OCI-LY3 (cell line): ENCODE measurements around the gene KIAA1671.

ENCODE experiments used
- H2AFZ ChIP-seq: fragments of 200-600, 300-600 bp; shearing (Covaris generic); 2 replicates; pipeline ENCODE4 v1.6.0; 2014; ENCODE audit warnings: antibody characterized with exemption, low read depth, low read length
- H3K27ac ChIP-seq: fragments of 200-600, 300-600 bp; sonication (generic); 2 replicates; pipeline ENCODE4 v1.5.1; 2014; ENCODE audit warnings: mild to moderate bottlenecking, low read length, moderate library complexity, mixed read lengths
- H3K27me3 ChIP-seq: fragments of 200-600, 300-600 bp; sonication (generic); 2 replicates; pipeline ENCODE4 v1.6.1; 2014; ENCODE audit warnings: low read depth, low read length, mixed read lengths
- H3K36me3 ChIP-seq: fragments of 200-600, 300-600 bp; sonication (generic); replicated peaks from 2 replicates; pipeline ENCODE3; 2014; ENCODE audit warnings: low read depth, low read length, mixed read lengths
- H3K4me1 ChIP-seq: fragments of 300-600, 200-600 bp; sonication (generic); 2 replicates; pipeline ENCODE4 v1.6.1; 2014; ENCODE audit warnings: low read length, mixed read lengths
- H3K4me2 ChIP-seq: fragments of 200-600, 300-600 bp; sonication (generic); 2 replicates; pipeline ENCODE4 v1.6.1; 2014; ENCODE audit warnings: low read length, mixed read lengths
- H3K4me3 ChIP-seq: fragments of 300-600, 200-600 bp; sonication (generic); 2 replicates; pipeline ENCODE4 v1.5.1; 2014; ENCODE audit warnings: antibody characterized with exemption, mild to moderate bottlenecking, low read length, moderate library complexity
- H3K79me2 ChIP-seq: fragments of 300-600, 200-600 bp; shearing (Covaris generic); 2 replicates; pipeline ENCODE4 v1.6.1; 2014; ENCODE audit warnings: mild to moderate bottlenecking, low read length, mixed read lengths
- H3K9ac ChIP-seq: fragments of 300-600, 200-600 bp; shearing (Covaris generic); 2 replicates; pipeline ENCODE4 v1.6.0; 2014; ENCODE audit warnings: mild to moderate bottlenecking, low read length, moderate library complexity
- H3K9me3 ChIP-seq: fragments of 200-600, 300-600 bp; shearing (Covaris generic); 2 replicates; pipeline ENCODE4 v1.6.1; 2014; ENCODE audit warnings: low read length, mixed read lengths; ENCODE audit not compliant: insufficient read depth
- H4K20me1 ChIP-seq: fragments of 200-600, 300-600 bp; sonication (generic); 2 replicates; pipeline ENCODE4 v1.6.1; 2016; ENCODE audit warnings: low read length, mixed read lengths; ENCODE audit not compliant: insufficient read depth
- CTCF ChIP-seq: fragments of 200-600, 300-600 bp; sonication (generic); IDR thresholded peaks from 2 replicates; pipeline ENCODE4 v1.5.1; 2014; ENCODE audit warnings: antibody characterized with exemption, low read length, low read depth
- EZH2phosphoT487 ChIP-seq: fragments of 200-600 bp; shearing (Covaris generic); IDR thresholded peaks from 2 replicates; pipeline ENCODE4 v1.6.1; 2018; ENCODE audit warnings: antibody characterized with exemption, mixed run types, low read depth

KIAA1671 gene

GRCh38 chr22:25156736-25157135 is 204.2 kb downstream of the KIAA1671 start:
- Histone ChIP-seq H3K9ac (no peak overlapping the region), H3K36me3 (no peaks in the 10 kb centered on the region), H3K79me2 (no peaks in the 10 kb centered on the region), H3K4me3 (no peak overlapping the region), H3K4me1 (no peaks in the 10 kb centered on the region), H2AFZ (no peak overlapping the region), H4K20me1 (no peaks in the 10 kb centered on the region), H3K27ac (no peak overlapping the region), H3K4me2 (no peak overlapping the region), H3K9me3 (no peaks in the 10 kb centered on the region), H3K27me3 (no peaks in the 10 kb centered on the region)
- TF ChIP-seq CTCF (no peak), EZH2phosphoT487 (no peak)

DNA sequence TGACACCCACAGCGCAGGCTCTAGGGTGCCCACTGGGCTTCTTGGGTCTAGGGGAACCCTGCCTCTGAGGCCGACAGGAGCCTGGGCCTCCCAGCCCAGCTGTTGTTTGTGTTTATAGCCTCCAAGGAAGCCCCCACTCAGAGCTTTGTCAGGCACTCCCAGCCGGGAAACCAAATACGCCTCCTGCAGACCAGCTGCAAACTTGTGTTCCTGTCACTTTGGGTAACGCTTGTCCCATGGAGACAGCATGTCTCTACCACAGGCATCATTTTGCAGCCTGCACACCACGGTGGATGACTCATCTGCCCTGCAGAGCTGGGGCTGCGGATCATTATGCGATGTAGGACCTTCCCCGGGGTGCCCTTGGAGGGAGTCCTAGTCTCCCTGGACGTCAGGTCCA is 206.5 kb downstream of the KIAA1671 start:
- Histone ChIP-seq H3K27me3 (no peaks in the 10 kb centered on the region), H3K4me2 (no peak overlapping the region), H3K9me3 (no peaks in the 10 kb centered on the region), H3K27ac (no peak overlapping the region), H3K9ac (no peak overlapping the region), H3K36me3 (no peaks in the 10 kb centered on the region), H4K20me1 (no peaks in the 10 kb centered on the region), H3K4me3 (no peak overlapping the region), H3K4me1 (no peaks in the 10 kb centered on the region), H2AFZ (no peak overlapping the region), H3K79me2 (no peaks in the 10 kb centered on the region)
- TF ChIP-seq CTCF (no peak), EZH2phosphoT487 (no peak)

DNA sequence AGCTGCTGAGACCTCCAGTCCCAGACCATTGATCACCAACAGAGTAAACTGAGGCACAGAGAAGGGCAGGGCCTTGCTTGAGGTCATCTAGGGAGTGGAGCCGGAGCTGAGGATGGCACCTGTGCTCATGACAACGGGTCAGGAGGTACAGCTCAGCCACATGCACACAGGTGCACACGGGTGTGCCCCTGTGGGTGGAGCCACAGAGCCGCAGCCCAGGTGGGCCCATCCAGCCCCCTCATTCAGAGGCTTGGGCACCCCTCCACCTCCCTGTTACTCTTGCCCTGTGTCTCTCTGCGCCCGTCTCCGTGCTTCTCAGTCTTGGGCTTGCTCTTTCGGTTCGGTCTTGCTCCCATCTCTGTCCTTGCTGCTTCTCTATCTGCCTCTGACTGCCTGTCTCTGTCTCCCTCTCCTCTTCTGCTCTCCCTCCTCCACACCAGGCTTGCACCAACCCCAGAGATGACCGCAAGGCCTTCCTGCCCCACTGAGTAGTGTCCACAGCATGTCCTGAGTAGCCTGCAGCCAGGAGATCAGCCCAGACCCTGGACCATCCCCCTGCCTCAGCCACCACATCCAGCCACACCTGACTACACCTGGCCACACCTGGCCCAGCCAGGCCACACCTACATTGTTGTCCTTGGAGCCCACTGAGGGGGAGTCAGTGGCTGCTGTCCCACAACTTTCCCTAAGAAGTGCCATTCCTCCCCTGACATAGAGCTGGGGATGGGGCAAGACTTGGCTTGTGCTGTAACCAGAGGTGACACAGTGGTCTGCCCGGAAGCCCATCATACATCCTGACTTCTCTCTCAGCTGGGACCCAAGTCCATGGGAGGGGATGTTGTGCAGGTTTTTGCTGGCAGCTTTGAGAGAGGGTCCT is 207.8 kb downstream of the KIAA1671 start:
- no peaks in the 10 kb centered on the region for H3K36me3 ChIP-seq
- no peak overlapping the region for H3K27ac ChIP-seq
- H4K20me1 ChIP-seq, result no peaks in the 10 kb centered on the region
- no peaks in the 10 kb centered on the region for H3K27me3 ChIP-seq
- no peaks in the 10 kb centered on the region for H3K9me3 ChIP-seq
- H3K4me3 ChIP-seq, result no peak overlapping the region
- no peak overlapping the region for H3K9ac ChIP-seq
- no peak overlapping the region for H3K4me2 ChIP-seq
- H3K79me2 ChIP-seq, result no peaks in the 10 kb centered on the region
- H3K4me1 ChIP-seq, result no peaks in the 10 kb centered on the region
- no peak overlapping the region for H2AFZ ChIP-seq
- TF ChIP-seq EZH2phosphoT487 (no peak), CTCF (no peak)

DNA sequence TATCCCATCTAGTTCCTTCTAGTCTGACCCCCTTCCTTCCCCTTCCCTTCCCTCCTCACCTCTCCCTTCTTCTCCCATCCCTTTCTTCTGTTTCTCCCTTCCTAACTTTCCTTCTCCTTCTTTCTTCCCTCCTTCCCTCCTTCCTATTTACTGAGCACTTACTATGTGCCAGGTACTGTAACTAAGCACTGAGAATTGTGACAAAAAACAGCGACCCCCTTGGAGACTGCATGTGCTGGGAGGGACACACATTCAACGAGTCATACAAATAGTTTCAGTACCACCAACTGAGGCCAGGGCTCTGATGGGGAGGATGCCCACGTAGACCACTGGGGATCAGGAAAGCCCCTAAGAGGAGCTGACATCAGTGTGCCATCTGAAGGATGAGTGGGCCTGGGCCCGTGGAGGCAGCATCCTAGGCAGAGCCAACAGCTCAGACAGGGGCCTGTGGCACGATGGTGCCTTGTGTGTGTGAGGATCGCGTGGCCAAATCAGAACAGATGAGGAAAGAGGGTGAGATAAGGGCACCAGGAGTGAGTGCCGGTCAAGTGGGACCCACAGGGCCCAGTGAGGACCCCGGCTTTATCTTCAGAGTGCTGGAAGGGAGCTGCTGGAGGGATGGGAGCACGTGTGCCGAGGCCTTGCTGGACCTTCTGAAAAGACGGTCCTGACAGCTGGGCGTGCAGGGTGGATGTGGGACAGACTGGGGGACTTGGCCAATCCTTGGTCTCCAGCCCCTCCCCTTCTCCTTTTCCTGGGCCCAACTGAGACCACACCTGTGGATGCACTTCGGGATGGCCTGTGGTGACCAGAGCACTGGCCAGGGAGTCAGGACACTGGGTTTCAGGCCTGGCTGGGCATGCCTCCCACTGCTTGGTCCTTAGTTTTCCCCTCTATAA is 208.8 kb downstream of the KIAA1671 start:
- Histone ChIP-seq H2AFZ (no peak overlapping the region), H3K4me1 (no peaks in the 10 kb centered on the region), H3K9ac (no peak overlapping the region), H3K4me2 (no peak overlapping the region), H4K20me1 (no peaks in the 10 kb centered on the region), H3K9me3 (no peaks in the 10 kb centered on the region), H3K4me3 (no peak overlapping the region), H3K27ac (no peak overlapping the region), H3K27me3 (no peaks in the 10 kb centered on the region), H3K36me3 (no peaks in the 10 kb centered on the region), H3K79me2 (no peaks in the 10 kb centered on the region)
- TF ChIP-seq EZH2phosphoT487 (no peak), CTCF (no peak)
